Head of caudate nucleus (tissue), 42 donors: Measurements from ENCODE around the gene MTMR1.

ENCODE experiments used
- DNase-seq, 42 donors: peaks; one replicate each; pipeline versions ENCODE4 v3.0.0 to v3.0.0-alpha.2; 2020 to 2021; ENCODE audit warnings: mixed read lengths in 7 of 42
- intact Hi-C: fragments of 100-400 bp; cut with DNase I; formaldehyde crosslinking; loops from one replicate; pipeline ENCODE4 v1.15.0; 2022

MTMR1 gene

DNA sequence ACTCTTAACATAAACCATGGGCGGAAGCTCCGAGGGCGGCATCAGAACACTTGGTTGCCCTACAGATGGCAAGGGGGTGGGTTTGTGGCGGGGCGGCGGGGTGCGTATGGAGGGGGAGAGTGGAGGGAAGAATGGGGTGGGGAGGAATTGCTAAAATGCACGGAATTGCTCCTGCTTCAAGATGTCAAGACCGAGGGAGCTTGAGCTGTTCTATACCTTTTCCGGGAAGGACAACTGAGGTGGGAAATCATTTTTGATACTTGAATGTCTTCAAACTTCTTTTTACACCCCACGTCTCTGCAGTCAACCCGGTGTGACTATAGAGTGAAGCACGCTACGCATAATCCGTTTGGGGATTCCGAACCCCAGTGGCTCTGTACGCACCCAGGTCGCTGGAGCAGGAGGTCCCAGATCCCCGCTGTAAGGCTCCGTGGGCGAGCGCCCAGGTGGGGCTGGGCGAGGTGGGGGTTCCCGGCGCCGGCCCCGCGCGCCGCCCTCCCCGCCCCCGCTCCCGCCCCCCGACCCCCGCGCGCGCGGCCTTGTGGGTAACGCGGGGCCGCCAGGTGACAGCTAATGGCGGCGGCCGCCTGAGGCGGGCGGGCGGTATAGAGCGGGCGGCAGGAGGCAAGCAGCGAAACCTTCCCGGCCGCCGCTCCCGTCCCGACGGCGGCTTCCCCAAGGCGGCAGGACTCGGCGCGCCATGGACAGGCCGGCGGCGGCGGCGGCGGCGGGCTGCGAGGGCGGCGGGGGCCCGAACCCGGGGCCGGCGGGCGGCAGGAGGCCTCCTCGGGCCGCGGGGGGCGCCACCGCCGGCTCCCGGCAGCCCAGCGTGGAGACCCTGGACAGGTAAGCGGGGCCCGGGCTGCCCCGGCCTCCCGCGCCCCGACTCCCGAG is at the start of gene MTMR1:
Gene MTMR1, plus strand, starts transcription at position 566 of the 894 bp plus-strand sequence. Its CDS starts 135 bp downstream, at position 701.
- DNase-seq = peak in 36 of 42 donors; percentile 5 to 73 (median 43)
- intact Hi-C loops = no loop called here

DNA sequence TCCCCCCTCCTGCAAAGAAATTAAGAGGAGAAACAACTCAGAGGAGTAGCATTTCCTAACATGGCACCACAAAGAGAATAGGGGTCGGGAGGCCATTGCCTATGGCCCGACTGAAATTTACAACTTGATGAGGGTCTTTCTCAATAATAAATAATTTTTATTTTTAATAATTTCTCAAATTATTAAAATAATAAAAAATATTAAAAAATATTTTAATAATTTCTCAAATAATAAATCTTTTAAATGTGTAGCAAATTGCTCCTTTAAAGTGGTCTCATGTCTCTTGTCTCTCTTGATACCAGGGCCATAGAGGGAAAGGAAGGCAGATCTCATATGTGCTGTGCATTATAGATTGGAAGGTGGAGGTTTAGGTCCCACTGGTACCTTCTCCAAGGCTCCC is 49.2 kb upstream of the MTMR1 start:
- intact Hi-C loops = no loop called here
- DNase-seq = no peak

DNA sequence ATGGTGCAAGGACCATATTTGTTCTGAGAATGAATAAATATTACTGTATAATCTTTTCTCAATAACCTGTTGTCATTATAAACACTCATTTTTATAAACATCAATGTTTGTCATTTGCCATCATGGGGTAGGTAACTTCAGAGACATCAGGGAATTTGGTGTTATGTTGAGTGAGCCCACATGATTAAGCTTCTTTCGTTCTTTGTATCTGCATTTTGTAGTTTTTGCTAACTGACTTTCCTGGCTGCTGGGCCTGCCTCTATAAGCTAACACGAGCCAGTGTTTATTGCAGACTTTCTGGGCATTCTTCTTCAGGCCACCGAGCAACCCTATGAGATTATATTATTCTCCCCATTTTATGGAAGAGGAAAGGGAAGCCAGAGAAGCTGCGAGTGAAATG is 48.8 kb upstream of the MTMR1 start:
- intact Hi-C loops = no loop called here
- DNase-seq = no peak

GRCh38 chrX:150647331-150647730 is 45.9 kb upstream of the MTMR1 start:
- DNase-seq = no peak

GRCh38 chrX:150648296-150648940 is 44.8 kb upstream of the MTMR1 start:
- no peak for DNase-seq

More at GRCh38 chrX:150647331-150647730, 45.9 kb upstream of the MTMR1 start:
- intact Hi-C loops = no loop called here

DNA sequence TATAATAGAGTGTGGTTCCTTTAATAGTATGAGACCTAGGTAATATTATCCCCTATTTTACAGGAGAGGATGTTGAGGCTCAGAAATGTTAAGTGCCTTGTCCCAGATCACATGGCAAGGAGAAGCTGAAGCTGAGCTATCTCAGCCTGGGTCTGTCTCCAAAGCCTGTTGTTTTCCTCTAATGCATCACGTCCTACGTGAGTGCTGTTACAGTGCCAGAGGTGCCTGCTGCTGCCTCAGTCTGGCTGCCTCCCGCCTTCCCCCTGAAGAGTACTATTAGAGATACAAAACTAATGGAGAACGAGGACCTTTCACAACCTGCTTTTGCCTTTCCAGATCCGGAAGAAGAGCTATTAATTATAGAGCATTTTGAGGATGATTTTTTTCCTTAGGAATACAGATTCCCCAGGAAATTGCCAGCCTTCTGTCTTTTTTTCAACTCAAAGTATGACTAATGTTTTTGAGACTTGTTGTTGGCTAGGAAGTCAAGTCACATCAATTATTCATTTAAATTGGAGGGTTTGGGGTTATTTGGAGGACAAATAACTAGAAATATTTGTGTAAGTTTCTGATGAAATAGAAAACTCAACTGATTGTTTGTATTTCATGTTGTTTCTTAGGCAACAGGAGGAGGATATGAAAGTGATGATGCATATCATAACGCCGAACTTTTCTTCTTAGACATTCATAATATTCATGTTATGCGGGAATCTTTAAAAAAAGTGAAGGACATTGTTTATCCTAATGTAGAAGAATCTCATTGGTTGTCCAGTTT is 43.9 kb upstream of the MTMR1 start:
- peak in 3 of 42 donors; percentile 2 to 9 (median 6) for DNase-seq
- intact Hi-C loops = no loop called here

More at GRCh38 chrX:150648296-150648940, 44.8 kb upstream of the MTMR1 start:
- intact Hi-C loops = no loop called here

DNA sequence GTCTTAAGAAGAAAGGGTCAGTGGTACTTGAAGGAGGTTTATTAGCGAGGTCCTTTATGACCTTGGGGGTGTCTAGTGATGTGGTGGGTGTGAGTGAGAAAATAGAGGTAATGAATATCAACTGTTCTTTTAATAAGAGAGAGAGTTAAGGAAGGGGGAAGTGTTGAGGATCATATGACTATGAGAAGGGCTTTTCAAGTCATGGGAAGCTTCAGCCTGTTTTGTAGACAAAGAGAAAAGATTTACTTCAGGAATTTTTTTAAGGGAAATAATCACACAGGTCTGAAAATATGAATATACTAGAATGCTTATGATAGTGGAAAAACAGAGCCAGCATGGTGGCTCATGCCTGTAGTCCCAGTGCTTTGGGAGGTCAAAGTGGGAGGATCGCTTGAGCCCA is 41.3 kb upstream of the MTMR1 start:
- no peak for DNase-seq
- intact Hi-C loops = no loop called here

GRCh38 chrX:150655788-150656187 is 37.4 kb upstream of the MTMR1 start:
- no peak for DNase-seq
- intact Hi-C loops = no loop called here

DNA sequence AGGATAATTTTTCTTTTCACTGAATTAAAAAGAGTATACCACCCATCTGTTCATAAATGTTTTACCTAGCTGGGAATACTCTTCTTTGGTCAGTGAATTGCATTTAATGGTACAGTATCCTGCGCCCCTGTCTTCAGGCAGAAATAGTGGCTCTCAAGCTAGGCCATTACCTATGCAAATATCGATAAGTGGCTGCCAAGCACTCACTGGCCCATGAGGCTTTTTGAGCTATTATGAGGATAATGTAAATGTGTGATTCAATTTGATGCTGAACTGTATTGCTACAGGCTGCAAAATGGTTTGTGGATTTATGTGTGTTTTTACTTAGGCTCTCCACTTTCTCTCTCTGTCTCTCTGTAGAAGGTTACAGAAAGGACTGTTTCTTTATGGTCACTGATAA is 30.1 kb upstream of the MTMR1 start:
- intact Hi-C loops = no loop called here
- no peak for DNase-seq

GRCh38 chrX:150664290-150664689 is 28.9 kb upstream of the MTMR1 start:
- intact Hi-C loops = no loop called here
- peak in 20 of 42 donors; percentile 5 to 49 (median 15) for DNase-seq

- intact Hi-C loops = no loop called here
Measured at GRCh38 chrX:150676221-150676620, 17.0 kb upstream of the MTMR1 start.

DNA sequence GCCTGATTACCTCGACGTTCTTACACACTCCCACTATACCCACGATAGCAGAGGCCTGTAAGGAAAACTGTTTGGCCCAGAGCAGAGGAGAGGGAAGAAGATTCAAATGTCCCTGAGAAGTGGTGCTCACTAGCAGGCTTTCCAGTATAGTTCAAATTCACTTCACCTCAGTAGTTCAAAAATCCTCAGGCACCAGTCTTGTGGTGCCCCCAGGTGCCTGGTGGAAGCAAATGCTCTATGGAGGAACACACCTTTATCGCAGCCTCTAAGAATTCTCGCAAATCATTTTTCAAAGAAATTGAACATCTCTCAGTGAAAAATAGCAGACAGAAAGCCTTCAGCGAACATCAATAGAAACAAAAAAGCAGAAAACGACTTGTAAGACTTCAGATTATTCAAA is 12.2 kb upstream of the MTMR1 start:
- intact Hi-C loops = no loop called here
- peak in 19 of 42 donors; percentile 14 to 68 (median 31) for DNase-seq

More at GRCh38 chrX:150676221-150676620, 17.0 kb upstream of the MTMR1 start:
- DNase-seq = no peak

GRCh38 chrX:150683112-150683511 is 10.1 kb upstream of the MTMR1 start:
- intact Hi-C loops = no loop called here
- DNase-seq = no peak

DNA sequence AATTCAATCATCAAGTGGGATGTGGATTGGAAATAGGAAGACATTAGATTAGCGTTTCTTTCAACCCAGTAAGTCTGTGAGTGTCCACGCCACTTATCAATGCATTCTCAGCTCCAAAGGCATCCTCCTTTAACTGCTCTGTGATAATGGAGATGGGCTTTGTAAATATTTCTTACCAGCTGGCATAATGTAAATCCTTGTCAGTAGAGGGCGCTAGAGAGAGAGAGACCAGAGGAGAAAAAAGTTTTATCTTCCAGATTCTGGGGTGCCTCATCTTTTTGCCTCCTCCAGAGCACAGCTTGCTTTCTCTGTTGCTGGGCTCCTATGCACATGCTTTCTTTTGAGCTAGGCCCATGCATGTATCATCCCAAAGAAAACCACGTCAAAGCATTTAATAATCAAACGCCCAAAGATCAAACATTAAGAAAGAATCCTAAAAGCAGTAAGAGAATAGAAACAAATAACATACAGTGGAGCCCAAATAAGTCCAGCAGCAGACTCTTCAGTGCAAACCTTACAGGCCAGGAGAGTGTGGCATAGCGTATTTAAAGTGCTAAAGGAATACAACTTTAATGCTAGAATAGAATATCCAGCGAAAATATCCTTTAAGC is 9.6 kb upstream of the MTMR1 start:
- no peak for DNase-seq
- intact Hi-C loops = no loop called here

- no peak for DNase-seq
- intact Hi-C loops = no loop called here
Measured at GRCh38 chrX:150688911-150689451, 4.2 kb upstream of the MTMR1 start.

DNA sequence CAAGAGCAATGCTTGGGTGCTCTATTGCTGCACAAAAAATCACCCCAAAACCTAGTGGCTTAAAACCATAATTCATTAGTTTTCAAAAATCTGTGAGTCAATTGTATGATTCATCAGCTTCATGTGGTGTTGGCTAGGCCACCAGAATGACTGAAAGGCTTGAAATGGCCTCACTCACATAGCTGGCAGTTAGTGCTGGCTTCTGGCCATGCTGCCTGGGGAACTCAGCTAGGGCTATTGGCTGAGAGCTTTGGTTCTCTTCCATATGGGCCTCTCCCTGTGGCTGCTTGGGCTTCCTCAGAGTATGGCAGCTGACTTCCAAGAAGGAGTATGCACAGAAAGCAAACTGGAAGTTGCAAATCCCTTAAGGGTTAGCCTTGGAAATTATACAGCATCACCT is 3.1 kb upstream of the MTMR1 start:
- intact Hi-C loops = no loop called here
- peak in 1 of 42 donors; percentile 45 for DNase-seq

GRCh38 chrX:150692296-150692695 is 900 bp upstream of the MTMR1 start:
- DNase-seq = peak in 6 of 42 donors; percentile 13 to 43 (median 17)
- intact Hi-C loops = no loop called here

DNA sequence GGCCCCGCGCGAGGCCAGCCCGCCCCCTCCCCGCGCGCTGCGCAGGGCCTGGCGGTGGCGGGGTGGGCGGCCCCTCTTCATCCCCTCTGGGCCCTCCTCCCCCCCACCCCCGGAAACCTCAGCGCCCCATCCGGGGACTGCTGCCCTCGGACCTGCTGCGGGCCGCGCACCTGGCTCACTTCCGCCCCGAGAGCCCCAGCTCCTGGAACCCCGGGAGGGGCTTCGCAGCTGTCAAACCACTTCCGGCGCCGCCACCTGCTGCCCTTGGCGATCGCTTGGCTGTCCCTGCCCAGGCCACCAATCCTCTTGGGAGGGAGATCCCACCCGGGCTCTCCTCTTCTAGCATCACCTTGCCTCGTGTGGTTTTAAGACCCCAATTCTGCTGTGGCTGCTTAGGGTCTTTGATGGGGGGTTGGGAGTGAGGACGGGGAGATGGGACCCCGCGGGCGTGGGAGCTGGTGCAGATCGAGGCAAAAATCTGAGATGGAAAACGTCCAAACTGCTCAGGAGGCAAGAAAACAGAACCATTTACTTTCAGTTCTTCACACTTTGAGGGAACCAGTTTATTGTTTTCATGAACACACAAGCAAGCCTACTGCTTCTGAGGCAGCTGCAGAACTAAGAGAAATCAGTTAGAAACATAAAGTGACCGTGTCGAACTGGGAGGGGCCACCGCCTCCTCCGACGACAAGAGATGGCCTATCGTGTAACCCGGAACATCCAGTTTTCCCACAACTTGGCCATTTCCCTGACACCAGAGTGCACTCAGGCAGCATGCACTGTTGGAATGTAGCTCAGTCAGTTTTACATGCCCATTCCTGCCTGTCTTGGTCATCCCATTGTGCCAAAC is 754 bp downstream of the MTMR1 start:
- intact Hi-C loops = no loop called here
- DNase-seq = peak in 28 of 42 donors; percentile 4 to 58 (median 28)
